Mesodermal cell (in vitro differentiated cells): ENCODE measurements around the gene HDAC4.

Experiments used
- H3K27ac ChIP-seq: 2 replicates; pipeline ENCODE4 v1.7.0; 2013; ENCODE audit warnings: mild to moderate bottlenecking, low read depth, low read length, moderate library complexity; ENCODE audit not compliant: severe bottlenecking
- H3K36me3 ChIP-seq: 2 replicates; pipeline ENCODE4 v1.7.1; 2013; ENCODE audit warnings: mild to moderate bottlenecking, low read length, moderate library complexity; ENCODE audit not compliant: control insufficient read depth, insufficient read depth
- H3K4me1 ChIP-seq: one replicate; pipeline ENCODE4 v1.7.1; 2013; ENCODE audit warnings: mild to moderate bottlenecking, low read length; ENCODE audit not compliant: insufficient read depth, control insufficient read depth, poor library complexity, severe bottlenecking
- H3K4me3 ChIP-seq: 2 replicates; pipeline ENCODE4 v1.7.0; 2013; ENCODE audit warnings: low read length, control low read depth, mild to moderate bottlenecking; ENCODE audit not compliant: insufficient read depth, poor library complexity, severe bottlenecking; ENCODE audit errors: extremely low read depth
- H3K9me3 ChIP-seq: 2 replicates; pipeline ENCODE4 v1.7.1; 2013; ENCODE audit warnings: mild to moderate bottlenecking, low read length, moderate library complexity; ENCODE audit not compliant: control insufficient read depth
- WGBS, 2 experiments: methylation state at CpG; one replicate each; pipeline ENCODE4 v1.1.5; 2013; ENCODE audit warnings: missing lambda C conversion rate in 2 of 2; ENCODE audit not compliant: insufficient coverage in 2 of 2; 5-methylcytosine and 5-hydroxymethylcytosine counted together

HDAC4 gene

GRCh38 chr2:239167766-239168444 lies 232.9 kb downstream of the HDAC4 start:
- no peak overlapping the region for H3K27ac ChIP-seq
- H3K4me3 ChIP-seq, result no peak overlapping the region
- whole genome bisulfite sequencing, 2 experiments, result 96% methylated on average over 21 to 25 of the region's 26 CpGs
- peaks cover 16% of the 10 kb centered on the region for H3K36me3 ChIP-seq
- H3K4me1 ChIP-seq, result peaks cover 9% of the 10 kb centered on the region
- peaks cover 12% of the 10 kb centered on the region for H3K9me3 ChIP-seq

GRCh38 chr2:239167011-239167673 lies 233.7 kb downstream of the HDAC4 start:
- peaks cover 9% of the 10 kb centered on the region for H3K4me1 ChIP-seq
- H3K27ac ChIP-seq, result peak overlapping the region; percentile 78
- H3K9me3 ChIP-seq, result peaks cover 11% of the 10 kb centered on the region
- WGBS, 2 experiments, result 97 to 98% methylated on average over 13 to 14 of the region's 15 CpGs
- H3K36me3 ChIP-seq, result peaks cover 22% of the 10 kb centered on the region
- no peak overlapping the region for H3K4me3 ChIP-seq

GRCh38 chr2:239166201-239166834 lies 234.5 kb downstream of the HDAC4 start:
- H3K36me3 ChIP-seq, result peaks cover 22% of the 10 kb centered on the region
- H3K27ac ChIP-seq, result peak overlapping the region; percentile 78
- WGBS, 2 experiments, result 84 to 89% methylated on average over 14 to 16 of the region's 17 CpGs
- peaks cover 8% of the 10 kb centered on the region for H3K9me3 ChIP-seq
- no peak overlapping the region for H3K4me3 ChIP-seq
- peaks cover 9% of the 10 kb centered on the region for H3K4me1 ChIP-seq

- peaks cover 9% of the 10 kb centered on the region for H3K4me1 ChIP-seq
- H3K36me3 ChIP-seq, result peaks cover 24% of the 10 kb centered on the region
- H3K4me3 ChIP-seq, result no peak overlapping the region
- no peak overlapping the region for H3K27ac ChIP-seq
- no peaks in the 10 kb centered on the region for H3K9me3 ChIP-seq
- WGBS, 2 experiments, result 96 to 97% methylated on average over 9 to 13 of the region's 19 CpGs
Observed at GRCh38 chr2:239165206-239165831, 235.5 kb downstream of the HDAC4 start.

- no peak overlapping the region for H3K27ac ChIP-seq
Observed at GRCh38 chr2:239164335-239164871, 236.4 kb downstream of the HDAC4 start.

GRCh38 chr2:239163688-239164334 lies 237.0 kb downstream of the HDAC4 start:
- H3K36me3 ChIP-seq, result peaks cover 23% of the 10 kb centered on the region
- no peaks in the 10 kb centered on the region for H3K9me3 ChIP-seq
- no peak overlapping the region for H3K27ac ChIP-seq
- peaks cover 9% of the 10 kb centered on the region for H3K4me1 ChIP-seq
- no peak overlapping the region for H3K4me3 ChIP-seq
- 88 to 90% methylated on average over 12 of the region's 20 CpGs for WGBS, 2 experiments

More at GRCh38 chr2:239164335-239164871, 236.4 kb downstream of the HDAC4 start:
- Histone ChIP-seq H3K4me3 (no peak overlapping the region), H3K36me3 (peaks cover 24% of the 10 kb centered on the region), H3K4me1 (peaks cover 9% of the 10 kb centered on the region), H3K9me3 (no peaks in the 10 kb centered on the region)
- WGBS, 2 experiments, result 95% methylated on average over 15 to 16 of the region's 16 CpGs

- H3K36me3 ChIP-seq, result peaks cover 21% of the 10 kb centered on the region
- H3K9me3 ChIP-seq, result no peaks in the 10 kb centered on the region
- H3K4me3 ChIP-seq, result no peak overlapping the region
- H3K4me1 ChIP-seq, result peaks cover 9% of the 10 kb centered on the region
- no peak overlapping the region for H3K27ac ChIP-seq
- 96 to 97% methylated on average over 22 to 27 of the region's 28 CpGs for WGBS, 2 experiments
Observed at GRCh38 chr2:239162976-239163687, 237.7 kb downstream of the HDAC4 start.

- WGBS, 2 experiments, result 93 to 97% methylated on average over 17 to 23 of the region's 23 CpGs
- Histone ChIP-seq H3K9me3 (no peaks in the 10 kb centered on the region), H3K27ac (no peak overlapping the region), H3K36me3 (peaks cover 21% of the 10 kb centered on the region), H3K4me3 (no peak overlapping the region), H3K4me1 (peaks cover 8% of the 10 kb centered on the region)
Observed at GRCh38 chr2:239162141-239162821, 238.5 kb downstream of the HDAC4 start.

- Histone ChIP-seq H3K4me3 (no peak overlapping the region), H3K9me3 (no peaks in the 10 kb centered on the region), H3K27ac (no peak overlapping the region), H3K4me1 (peaks cover 2% of the 10 kb centered on the region), H3K36me3 (peaks cover 21% of the 10 kb centered on the region)
- WGBS, 2 experiments, result 79 to 89% methylated on average over 7 to 14 of the region's 14 CpGs
Observed at GRCh38 chr2:239161711-239162140, 239.1 kb downstream of the HDAC4 start.
